Measurements from ENCODE around the gene DLG2. TPM values are rescaled to one million over a fixed set of nuclear protein-coding genes. Genes with fewer than 3 reads are reported as not detected.

The DLG2 gene
- total and polyA plus RNA-seq, 2 of the 8 experiments (the other 6 are each of a cell fraction or from before 2014, with no cell fraction given) = 1.7 to 14.3 TPM

DNA sequence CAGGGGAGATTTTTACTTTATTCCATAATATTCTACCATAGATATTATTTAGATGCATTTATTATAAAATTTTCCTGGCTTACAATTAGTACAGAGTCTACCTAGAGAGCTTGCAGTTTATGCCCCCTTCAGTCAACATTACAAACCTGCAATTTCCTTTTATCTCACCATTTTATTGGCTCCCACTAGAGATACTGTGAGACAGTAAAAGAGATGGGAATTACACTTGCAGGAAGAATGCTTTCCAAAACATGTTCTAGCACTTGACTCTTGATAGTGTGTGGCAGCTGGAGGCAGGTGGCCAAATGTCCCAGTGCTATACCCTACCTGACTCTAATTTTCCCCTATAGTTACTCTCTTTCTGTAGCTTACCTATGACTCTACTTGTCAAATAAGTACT lies 863.2 kb downstream of the DLG2 start:
- no peak overlapping the region for H3K9ac ChIP-seq (replicated peaks in 1 of 4; ENCODE audit: extremely low read depth in 1 of 4, low read depth in 3 of 4, low read length in 3 of 4)
- H3K14ac ChIP-seq (ENCODE audit: insufficient read length) = no peak overlapping the region
- CTCF ChIA-PET (ENCODE audit: partially characterized antibody) = interaction anchor here (0.7 kb wide), 1 partner anchor 657 kb away, joined by 3 read pairs; no protein-coding TSS in a partner anchor

More for the DNA sequence above, 863.2 kb downstream of the DLG2 start:
- POLR2A ChIA-PET (ENCODE audit: partially characterized antibody) = no interaction called here
- H2BK20ac ChIP-seq (ENCODE audit: low read length) = no peak overlapping the region
- H2BK5ac ChIP-seq (ENCODE audit: low read depth, low read length) = no peak overlapping the region
- H3K27me3 ChIP-seq (replicated peaks in 1 of 4; ENCODE audit: control insufficient read depth in 3 of 4, extremely low read depth in 1 of 4, insufficient read depth in 3 of 4, low read length in 3 of 4) = no peaks in the 10 kb centered on the region
- no peak overlapping the region for H2BK120ac ChIP-seq (replicated peaks; ENCODE audit: low read depth, low read length)
- H4K8ac ChIP-seq (ENCODE audit: extremely low read depth, insufficient read depth, low read length) = no peak overlapping the region
- H3K18ac ChIP-seq (ENCODE audit: extremely low read depth, low read length) = no peak overlapping the region
- no peak overlapping the region for H3K4me2 ChIP-seq (ENCODE audit: insufficient read depth in 1 of 2, low read depth in 2 of 2, low read length in 2 of 2)
- DNase-seq (ENCODE audit: low read depth in 1 of 2, low spot score in 2 of 2) (no peak), FAIRE-seq (no peak)
- H4K20me1 ChIP-seq (replicated peaks in 1 of 2; ENCODE audit: control insufficient read depth in 1 of 2, insufficient read depth in 2 of 2, low read length in 2 of 2) = no peaks in the 10 kb centered on the region
- H2AK5ac ChIP-seq (ENCODE audit: low read depth, low read length) = no peak overlapping the region
- H3K4me1 ChIP-seq (replicated peaks in 1 of 4; ENCODE audit: control insufficient read depth in 3 of 4, insufficient read depth in 4 of 4, low read length in 3 of 4) = no peaks in the 10 kb centered on the region
- no peak overlapping the region for H4K91ac ChIP-seq (replicated peaks; ENCODE audit: insufficient read length, low read length)
- H3K36me3 ChIP-seq (ENCODE audit: control insufficient read depth in 2 of 4, insufficient read depth in 4 of 4, low read length in 3 of 4) = no peaks in the 10 kb centered on the region
- no peaks in the 10 kb centered on the region for H3K79me1 ChIP-seq (ENCODE audit: low read depth, low read length)
- H3K4me3 ChIP-seq (ENCODE audit: extremely low read depth in 1 of 4, insufficient read depth in 2 of 4, low read depth in 3 of 4, low read length in 4 of 4) = no peak overlapping the region
- no peaks in the 10 kb centered on the region for H3K9me3 ChIP-seq (ENCODE audit: insufficient read depth in 2 of 2, low read depth in 1 of 2, low read length in 1 of 2)
- H2BK15ac ChIP-seq (ENCODE audit: low read length) = no peak overlapping the region
- TF ChIP-seq, protein P1, sequence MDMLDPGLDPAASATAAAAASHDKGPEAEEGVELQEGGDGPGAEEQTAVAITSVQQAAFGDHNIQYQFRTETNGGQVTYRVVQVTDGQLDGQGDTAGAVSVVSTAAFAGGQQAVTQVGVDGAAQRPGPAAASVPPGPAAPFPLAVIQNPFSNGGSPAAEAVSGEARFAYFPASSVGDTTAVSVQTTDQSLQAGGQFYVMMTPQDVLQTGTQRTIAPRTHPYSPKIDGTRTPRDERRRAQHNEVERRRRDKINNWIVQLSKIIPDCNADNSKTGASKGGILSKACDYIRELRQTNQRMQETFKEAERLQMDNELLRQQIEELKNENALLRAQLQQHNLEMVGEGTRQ (IDR thresholded peaks at IDR 0.05; ENCODE audit: low read length) = no peak
- no peak for TF ChIP-seq NRF1 (IDR thresholded peaks at IDR 0.05; ENCODE audit: low read depth, low read length)
- TF ChIP-seq SRF (IDR thresholded peaks at IDR 0.05; ENCODE audit: low read depth, low read length) = no peak
- no peak for TF ChIP-seq SIX5 (IDR thresholded peaks at IDR 0.05; ENCODE audit: low read depth, low read length)
- no peak for TF ChIP-seq POLR2A (IDR thresholded peaks at IDR 0.05; ENCODE audit: control extremely low read depth in 1 of 2, low read depth in 2 of 2, low read length in 2 of 2)
- no peak for TF ChIP-seq SP2 (IDR thresholded peaks at IDR 0.05; ENCODE audit: low read length)
- TF ChIP-seq JUND (IDR thresholded peaks at IDR 0.05; ENCODE audit: low read length) = no peak
- no peak for TF ChIP-seq SIRT6 (IDR thresholded peaks at IDR 0.05; ENCODE audit: low read length)
- no peak for TF ChIP-seq TAF7 (optimal IDR thresholded peaks at IDR 0.05; ENCODE audit: borderline replicate concordance, low read depth, low read length)
- TF ChIP-seq BACH1 (IDR thresholded peaks at IDR 0.05; ENCODE audit: low read length) = no peak
- no peak for TF ChIP-seq GTF2F1 (IDR thresholded peaks at IDR 0.05; ENCODE audit: borderline replicate concordance, low read depth, low read length)
- TF ChIP-seq BRCA1 (IDR thresholded peaks at IDR 0.05; ENCODE audit: low read depth, low read length) = no peak
- no peak for TF ChIP-seq SP4 (IDR thresholded peaks at IDR 0.05; ENCODE audit: low read length)
- no peak for TF ChIP-seq POU5F1 (IDR thresholded peaks at IDR 0.05; ENCODE audit: low read depth, low read length)
- no peak for TF ChIP-seq CBX8 (IDR thresholded peaks at IDR 0.05; ENCODE audit: borderline replicate concordance, low read depth, low read length)
- H3K23me2 ChIP-seq (ENCODE audit: low read depth, low read length) = no peaks in the 10 kb centered on the region
- H3K56ac ChIP-seq (replicated peaks; ENCODE audit: insufficient read length, low read depth, low read length) = no peak overlapping the region
- no peak overlapping the region for H2BK12ac ChIP-seq (ENCODE audit: low read depth, low read length)
- no peak overlapping the region for H4K5ac ChIP-seq (ENCODE audit: insufficient read length, low read depth, low read length)
- no peak overlapping the region for H2AFZ ChIP-seq (ENCODE audit: low read length)
- no peaks in the 10 kb centered on the region for H3K79me2 ChIP-seq (ENCODE audit: control insufficient read depth in 1 of 2, insufficient read depth in 2 of 2, low read length in 2 of 2)
- no peak overlapping the region for H3K23ac ChIP-seq (ENCODE audit: insufficient read length)
- no peak overlapping the region for H3K4ac ChIP-seq (replicated peaks; ENCODE audit: insufficient read length, low read depth, low read length)
- H3K27ac ChIP-seq (ENCODE audit: low read depth, low read length) = no peak overlapping the region
